Measurements from ENCODE around the gene KANSL1.

- TF ChIP-seq, protein P1, sequence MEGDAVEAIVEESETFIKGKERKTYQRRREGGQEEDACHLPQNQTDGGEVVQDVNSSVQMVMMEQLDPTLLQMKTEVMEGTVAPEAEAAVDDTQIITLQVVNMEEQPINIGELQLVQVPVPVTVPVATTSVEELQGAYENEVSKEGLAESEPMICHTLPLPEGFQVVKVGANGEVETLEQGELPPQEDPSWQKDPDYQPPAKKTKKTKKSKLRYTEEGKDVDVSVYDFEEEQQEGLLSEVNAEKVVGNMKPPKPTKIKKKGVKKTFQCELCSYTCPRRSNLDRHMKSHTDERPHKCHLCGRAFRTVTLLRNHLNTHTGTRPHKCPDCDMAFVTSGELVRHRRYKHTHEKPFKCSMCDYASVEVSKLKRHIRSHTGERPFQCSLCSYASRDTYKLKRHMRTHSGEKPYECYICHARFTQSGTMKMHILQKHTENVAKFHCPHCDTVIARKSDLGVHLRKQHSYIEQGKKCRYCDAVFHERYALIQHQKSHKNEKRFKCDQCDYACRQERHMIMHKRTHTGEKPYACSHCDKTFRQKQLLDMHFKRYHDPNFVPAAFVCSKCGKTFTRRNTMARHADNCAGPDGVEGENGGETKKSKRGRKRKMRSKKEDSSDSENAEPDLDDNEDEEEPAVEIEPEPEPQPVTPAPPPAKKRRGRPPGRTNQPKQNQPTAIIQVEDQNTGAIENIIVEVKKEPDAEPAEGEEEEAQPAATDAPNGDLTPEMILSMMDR (IDR thresholded peaks at IDR 0.05; ENCODE audit: insufficient read depth, low read length, poor library complexity, severe bottlenecking): no peak
- no peak for TF ChIP-seq EZH2phosphoT487 (conservative IDR thresholded peaks at IDR 0.05; ENCODE audit: low read length)
Observed at GRCh38 chr17:46020998-46021397, 172.2 kb downstream of the KANSL1 start.

Data from SU-DHL-6 (cell line).